Astrocyte of the spinal cord (primary cell): ENCODE results near the gene SRGAP1.

Experiments used
- DNase-seq: peaks from one replicate; pipeline ENCODE4 v3.0.0; 2011; ENCODE audit warnings: low read depth, low spot score
- H3K4me3 ChIP-seq: 2 replicates; pipeline ENCODE4 v1.5.1; 2011; ENCODE audit warnings: low read depth, mild to moderate bottlenecking, low read length, moderate library complexity
- in situ Hi-C: cut with HindIII; loops from 2 replicates; pipeline ENCODE4 v1.10.0; 2017; ENCODE audit warnings: low sequenced_read_pairs
- TF ChIP-seq, protein P1 (sequence below): IDR thresholded peaks from 2 replicates; pipeline ENCODE4 v1.5.1; 2012; ENCODE audit warnings: low read depth, mild to moderate bottlenecking, low read length, inconsistent platforms

Gene SRGAP1

DNA sequence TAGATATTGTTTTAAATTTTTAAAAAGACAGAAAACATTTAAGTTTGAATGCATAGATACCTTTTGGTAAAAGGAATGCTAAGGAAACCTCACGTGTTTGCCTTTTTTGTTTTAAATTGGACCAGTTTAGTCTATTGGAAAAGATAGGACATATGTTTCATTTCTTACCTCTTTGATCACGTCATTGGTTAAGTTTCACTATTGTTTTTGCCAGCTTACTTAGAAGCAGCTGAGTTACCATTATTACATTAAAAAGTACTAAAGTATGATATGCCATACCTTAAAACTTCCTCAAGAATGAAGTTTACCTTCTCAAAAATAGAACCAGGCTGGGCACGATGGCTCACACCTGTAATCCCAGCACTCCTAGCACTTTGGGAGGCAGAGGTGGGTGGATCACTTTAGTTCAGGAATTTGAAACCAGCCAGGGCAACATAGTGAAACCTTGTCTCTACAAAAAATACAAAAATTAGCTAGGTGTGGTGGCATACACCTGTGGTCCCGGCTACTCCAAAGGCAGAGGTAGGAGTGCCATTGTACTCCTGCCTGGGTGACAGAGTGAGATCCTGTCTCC, 54.4 kb downstream of the SRGAP1 start:
- TF ChIP-seq, protein P1, sequence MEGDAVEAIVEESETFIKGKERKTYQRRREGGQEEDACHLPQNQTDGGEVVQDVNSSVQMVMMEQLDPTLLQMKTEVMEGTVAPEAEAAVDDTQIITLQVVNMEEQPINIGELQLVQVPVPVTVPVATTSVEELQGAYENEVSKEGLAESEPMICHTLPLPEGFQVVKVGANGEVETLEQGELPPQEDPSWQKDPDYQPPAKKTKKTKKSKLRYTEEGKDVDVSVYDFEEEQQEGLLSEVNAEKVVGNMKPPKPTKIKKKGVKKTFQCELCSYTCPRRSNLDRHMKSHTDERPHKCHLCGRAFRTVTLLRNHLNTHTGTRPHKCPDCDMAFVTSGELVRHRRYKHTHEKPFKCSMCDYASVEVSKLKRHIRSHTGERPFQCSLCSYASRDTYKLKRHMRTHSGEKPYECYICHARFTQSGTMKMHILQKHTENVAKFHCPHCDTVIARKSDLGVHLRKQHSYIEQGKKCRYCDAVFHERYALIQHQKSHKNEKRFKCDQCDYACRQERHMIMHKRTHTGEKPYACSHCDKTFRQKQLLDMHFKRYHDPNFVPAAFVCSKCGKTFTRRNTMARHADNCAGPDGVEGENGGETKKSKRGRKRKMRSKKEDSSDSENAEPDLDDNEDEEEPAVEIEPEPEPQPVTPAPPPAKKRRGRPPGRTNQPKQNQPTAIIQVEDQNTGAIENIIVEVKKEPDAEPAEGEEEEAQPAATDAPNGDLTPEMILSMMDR: no peak
- DNase-seq: no peak
- no peak overlapping the region for H3K4me3 ChIP-seq
- in situ Hi-C loops: no loop called here

DNA sequence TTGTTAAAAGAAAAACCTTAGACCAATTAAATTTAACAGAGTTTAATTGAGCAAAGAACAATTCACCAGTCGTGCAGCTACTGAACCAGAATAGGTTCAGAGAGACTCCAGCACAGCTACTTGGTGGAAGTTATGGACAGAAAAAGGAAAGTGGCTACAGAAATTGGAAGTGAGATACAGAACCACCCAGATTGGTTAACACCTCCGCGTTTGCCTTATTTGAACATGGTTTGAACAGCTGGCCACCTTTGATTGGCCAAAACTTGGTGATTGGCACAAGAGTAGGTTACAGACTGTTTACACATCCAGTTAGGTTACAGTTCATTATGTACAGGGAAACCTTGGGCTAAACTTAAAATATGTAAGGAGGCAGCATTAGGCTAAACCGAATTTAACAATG, 54.9 kb downstream of the SRGAP1 start:
- TF ChIP-seq, protein P1: no peak
- DNase-seq: no peak
- in situ Hi-C loops: no loop called here

DNA sequence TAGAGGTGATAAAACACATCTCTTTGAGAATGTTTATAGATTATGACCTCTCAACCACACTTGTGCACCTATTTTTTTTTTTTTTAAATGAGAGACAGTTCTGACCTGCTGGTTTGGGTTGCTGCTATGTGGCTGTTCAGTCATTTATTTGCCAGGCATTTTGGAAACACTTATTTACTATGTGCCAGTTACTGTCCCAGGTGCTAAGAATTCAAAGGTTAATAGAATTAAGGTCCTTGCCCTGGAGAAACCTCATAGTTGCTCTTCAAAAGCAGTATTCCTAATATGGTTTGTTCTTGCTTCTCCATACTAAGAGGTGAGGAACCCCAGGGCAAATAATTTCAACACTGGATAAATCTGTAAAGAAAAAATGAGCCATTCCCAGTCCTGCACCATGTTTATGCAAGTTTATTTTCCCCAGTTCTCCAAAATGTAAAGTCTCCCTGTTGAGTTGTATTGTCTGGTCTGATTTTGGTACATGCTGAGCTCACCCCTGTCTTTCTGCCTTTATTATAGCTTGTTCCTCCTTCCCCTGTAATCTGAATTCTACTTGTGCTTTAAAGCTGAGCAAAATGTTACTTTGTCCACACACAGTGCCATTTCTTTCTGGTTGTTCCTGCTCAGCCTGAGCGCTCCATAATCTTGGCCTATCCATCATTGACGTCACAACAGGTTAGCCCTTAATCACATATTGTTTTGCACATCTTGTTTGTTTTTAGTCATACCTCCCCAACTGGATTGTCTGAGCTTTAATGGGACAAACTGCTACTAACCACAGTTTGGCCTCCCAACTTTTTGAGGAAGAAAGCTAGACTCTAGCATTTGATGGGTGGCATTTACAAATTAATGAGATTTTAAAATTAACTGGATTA, 56.7 kb downstream of the SRGAP1 start:
- in situ Hi-C loops: no loop called here
- no peak for DNase-seq
- TF ChIP-seq, protein P1: no peak
- no peak overlapping the region for H3K4me3 ChIP-seq

More for the DNA sequence above, 54.9 kb downstream of the SRGAP1 start:
- H3K4me3 ChIP-seq: no peak overlapping the region

DNA sequence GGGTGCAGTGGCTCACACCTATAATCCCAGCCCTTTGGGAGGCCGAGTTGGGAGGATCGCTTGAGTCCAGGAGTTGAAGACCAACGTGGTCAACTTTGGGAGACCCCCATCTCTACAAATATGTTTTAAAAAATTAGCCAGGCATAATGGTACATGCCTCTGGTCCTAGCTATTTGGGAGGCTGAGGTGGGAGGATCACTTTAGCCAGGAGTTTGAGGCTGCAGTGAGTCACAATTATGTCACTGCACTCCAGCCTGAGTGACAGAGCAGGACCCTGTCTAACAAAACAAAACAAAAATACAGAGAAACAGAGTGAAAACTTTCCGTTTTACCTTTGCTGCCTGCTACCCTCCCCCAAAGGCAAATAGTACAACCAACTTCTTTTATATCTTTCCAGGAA, 60.2 kb downstream of the SRGAP1 start:
- TF ChIP-seq, protein P1: no peak
- in situ Hi-C loops: no loop called here
- no peak overlapping the region for H3K4me3 ChIP-seq
- DNase-seq: no peak

DNA sequence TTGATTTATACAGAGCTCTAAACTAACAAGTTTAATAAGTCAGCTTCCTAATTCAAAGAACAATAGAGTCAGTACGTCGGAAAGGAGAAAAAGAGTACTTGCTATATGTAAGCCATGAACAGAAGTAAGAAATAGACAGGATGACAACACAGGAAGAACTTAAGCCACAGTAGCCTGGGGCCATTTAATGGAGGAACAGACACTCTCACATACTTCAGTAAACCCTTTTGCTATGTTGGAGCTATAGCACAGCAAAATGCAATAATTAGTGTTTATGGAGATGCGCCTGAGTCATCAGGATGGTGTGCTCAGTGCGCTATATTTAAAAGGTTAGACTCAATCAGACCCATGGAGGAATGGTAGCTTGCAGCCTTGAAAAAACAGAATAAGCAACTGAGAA, 61.0 kb downstream of the SRGAP1 start:
- DNase-seq: no peak
- in situ Hi-C loops: no loop called here

DNA sequence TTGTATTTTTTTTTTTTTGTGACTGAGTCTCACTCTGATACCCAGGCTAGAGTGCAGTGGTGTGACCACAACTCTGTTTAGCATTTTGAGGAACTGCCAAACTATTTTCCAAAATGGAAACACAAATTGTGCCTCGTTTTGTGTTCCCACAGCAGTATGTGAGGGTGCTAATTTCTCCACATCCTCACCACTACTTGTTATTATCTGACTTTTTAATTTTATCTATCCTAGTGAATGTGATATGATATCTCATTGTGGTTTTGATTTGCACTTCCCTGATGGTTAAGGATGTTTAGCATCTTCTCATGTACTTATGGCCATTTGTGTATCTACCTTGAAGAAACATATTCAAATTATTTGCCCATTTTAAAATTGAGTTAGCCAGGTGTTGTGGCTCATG, 62.4 kb downstream of the SRGAP1 start:
- TF ChIP-seq, protein P1: no peak
- DNase-seq: no peak
- H3K4me3 ChIP-seq: no peak overlapping the region
- in situ Hi-C loops: no loop called here

More for the DNA sequence above, 61.0 kb downstream of the SRGAP1 start:
- TF ChIP-seq, protein P1: no peak
- no peak overlapping the region for H3K4me3 ChIP-seq
